ENCODE results near the gene TEX10. TPM values are rescaled to one million over a fixed set of nuclear protein-coding genes. Genes with fewer than 3 reads are reported as not detected.

Gene TEX10
- polyA plus RNA-seq, 2 of the 4 experiments (the other 2 are of a cell fraction), result 22.1 to 37.0 TPM

GRCh38 chr9:100364013-100364412 lies 11.3 kb upstream of the TEX10 start:
- FAIRE-seq, result no peak
- H3K4me2 ChIP-seq, result no peak overlapping the region
- TF ChIP-seq KDM5A (IDR thresholded peaks at IDR 0.05) (no peak), HEYL (CRISPR knock-in tag; IDR thresholded peaks at IDR 0.05) (no peak), EP300 (IDR thresholded peaks at IDR 0.05) (no peak), CBX2 (IDR thresholded peaks at IDR 0.05; ENCODE audit: borderline replicate concordance, low read depth) (no peak), JUN (IDR thresholded peaks at IDR 0.05) (no peak), ZC3H11A (IDR thresholded peaks at IDR 0.05) (no peak), MYC (IDR thresholded peaks at IDR 0.05; ENCODE audit: borderline replicate concordance, low read length) (no peak), ESRRA (IDR thresholded peaks at IDR 0.05; ENCODE audit: borderline replicate concordance, low read length) (no peak), ZNF302 (CRISPR knock-in tag; IDR thresholded peaks at IDR 0.05) (no peak), POLR2A (IDR thresholded peaks at IDR 0.05; ENCODE audit: low read length) (no peak), HOXA7 (CRISPR knock-in tag; IDR thresholded peaks at IDR 0.05) (no peak), RCOR1 (IDR thresholded peaks at IDR 0.05; ENCODE audit: low read depth, low read length) (no peak)
- TF ChIP-seq, protein P1, sequence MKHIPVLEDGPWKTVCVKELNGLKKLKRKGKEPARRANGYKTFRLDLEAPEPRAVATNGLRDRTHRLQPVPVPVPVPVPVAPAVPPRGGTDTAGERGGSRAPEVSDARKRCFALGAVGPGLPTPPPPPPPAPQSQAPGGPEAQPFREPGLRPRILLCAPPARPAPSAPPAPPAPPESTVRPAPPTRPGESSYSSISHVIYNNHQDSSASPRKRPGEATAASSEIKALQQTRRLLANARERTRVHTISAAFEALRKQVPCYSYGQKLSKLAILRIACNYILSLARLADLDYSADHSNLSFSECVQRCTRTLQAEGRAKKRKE (CRISPR knock-in tag; IDR thresholded peaks at IDR 0.05; ENCODE audit: low read depth), result no peak
- POLR2A ChIA-PET, result interaction anchor here (1.0 kb wide), 1 partner anchor 48 kb away, joined by 3 read pairs; no protein-coding TSS in a partner anchor
- no peaks in the 10 kb centered on the region for H3K9me3 ChIP-seq
- no peak for DNase-seq (ENCODE audit: low read depth in 1 of 2, low spot score in 1 of 2)
- CTCF ChIA-PET, result interaction anchor here (0.6 to 1.1 kb wide), 3 partner anchors 11 to 46 kb away, joined by 3 to 4 read pairs (median 3); partner anchors contain the start of gene TEX10
- H3K4me1 ChIP-seq, result 0 out of 3 replicates have a peak, but pooled peaks cover 3% of the 10 kb centered on the region
- H3K27ac ChIP-seq, result no peak overlapping the region
- WGBS (ENCODE audit: missing lambda C conversion rate), result 68% methylated on average over 8 of the region's 8 CpGs
- H3K4me3 ChIP-seq, result no peak overlapping the region
- no peak for ATAC-seq

DNA sequence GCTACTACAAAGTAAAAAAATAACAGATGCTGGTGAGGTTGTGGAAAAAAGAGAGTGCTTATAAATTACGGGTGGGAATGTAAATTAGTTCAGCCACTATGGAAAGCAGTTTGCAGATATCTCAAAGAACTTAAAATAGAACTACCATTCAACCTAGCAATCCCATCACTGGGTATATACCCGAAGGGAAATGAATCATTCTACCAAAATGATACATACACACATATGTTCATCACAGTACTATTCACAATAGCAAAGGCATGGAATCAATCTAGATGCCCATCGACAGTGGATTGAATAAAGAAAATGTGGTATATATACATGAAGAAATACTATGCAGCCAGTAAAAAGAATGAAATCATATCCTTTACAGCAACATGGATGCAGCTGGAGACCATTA lies 6.3 kb upstream of the TEX10 start:
- Histone ChIP-seq H3K9me3 (no peaks in the 10 kb centered on the region), H3K4me1 (no peaks in the 10 kb centered on the region), H3K4me2 (no peak overlapping the region), H3K4me3 (no peak overlapping the region), H3K27ac (no peak overlapping the region)
- 75% methylated on average over 3 of the region's 3 CpGs for WGBS (ENCODE audit: missing lambda C conversion rate)
- CTCF ChIA-PET, result no interaction called here
- FAIRE-seq (no peak), DNase-seq (ENCODE audit: low read depth in 1 of 2, low spot score in 1 of 2) (no peak), ATAC-seq (no peak)
- POLR2A ChIA-PET, result no interaction called here
- TF ChIP-seq FOSL2 (IDR thresholded peaks at IDR 0.05) (no peak), FOSL2 (CRISPR knock-in tag; IDR thresholded peaks at IDR 0.05) (no peak), ZC3H11A (IDR thresholded peaks at IDR 0.05) (no peak), NR3C1 (IDR thresholded peaks at IDR 0.05) (no peak), RFX5 (IDR thresholded peaks at IDR 0.05) (no peak), MAX (IDR thresholded peaks at IDR 0.05) (no peak), MAZ (IDR thresholded peaks at IDR 0.05; ENCODE audit: borderline replicate concordance, low read depth, low read length) (no peak), HOXA7 (CRISPR knock-in tag; IDR thresholded peaks at IDR 0.05) (no peak), ZNF302 (CRISPR knock-in tag; IDR thresholded peaks at IDR 0.05) (no peak), ELK1 (IDR thresholded peaks at IDR 0.05; ENCODE audit: low read depth, low read length) (no peak), HEYL (CRISPR knock-in tag; IDR thresholded peaks at IDR 0.05) (no peak)
- TF ChIP-seq, protein P2, sequence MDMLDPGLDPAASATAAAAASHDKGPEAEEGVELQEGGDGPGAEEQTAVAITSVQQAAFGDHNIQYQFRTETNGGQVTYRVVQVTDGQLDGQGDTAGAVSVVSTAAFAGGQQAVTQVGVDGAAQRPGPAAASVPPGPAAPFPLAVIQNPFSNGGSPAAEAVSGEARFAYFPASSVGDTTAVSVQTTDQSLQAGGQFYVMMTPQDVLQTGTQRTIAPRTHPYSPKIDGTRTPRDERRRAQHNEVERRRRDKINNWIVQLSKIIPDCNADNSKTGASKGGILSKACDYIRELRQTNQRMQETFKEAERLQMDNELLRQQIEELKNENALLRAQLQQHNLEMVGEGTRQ (IDR thresholded peaks at IDR 0.05), result no peak

DNA sequence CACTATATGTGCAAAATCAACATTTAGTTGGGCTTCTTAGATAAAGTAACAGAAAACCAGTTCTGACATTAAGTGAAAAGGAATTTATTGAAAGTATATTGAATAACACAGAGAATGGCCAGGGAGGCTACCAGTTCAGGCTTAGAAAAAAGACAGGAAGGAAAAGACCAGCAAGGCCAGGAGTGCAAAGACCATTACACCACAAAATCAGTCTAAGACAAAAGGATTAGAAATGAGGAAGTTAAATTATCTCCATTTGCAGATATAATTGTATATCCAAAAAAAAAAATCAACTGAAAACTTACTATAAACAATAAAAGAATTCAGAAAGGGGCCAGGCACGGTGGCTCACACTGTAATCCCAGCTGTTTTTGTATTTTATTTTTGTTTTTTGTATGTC lies 4.8 kb upstream of the TEX10 start:
- TF ChIP-seq SMC3 (IDR thresholded peaks at IDR 0.05), result no peak
- no peak for TF ChIP-seq ZNF302 (CRISPR knock-in tag; IDR thresholded peaks at IDR 0.05)
- no peak for TF ChIP-seq HOXB5 (CRISPR knock-in tag; IDR thresholded peaks at IDR 0.05)
- POLR2A ChIA-PET, result no interaction called here
- no peak for ATAC-seq
- WGBS (ENCODE audit: missing lambda C conversion rate), result 49% methylated on average over 1 of the region's 1 CpG
- FAIRE-seq, result no peak
- Histone ChIP-seq H3K4me3 (no peak overlapping the region), H3K27ac (no peak overlapping the region), H3K9me3 (no peaks in the 10 kb centered on the region), H3K4me2 (no peak overlapping the region), H3K4me1 (peaks cover 5% of the 10 kb centered on the region; the same call in 1 of the 3 replicates)
- DNase-seq (ENCODE audit: low read depth in 1 of 2, low spot score in 1 of 2), result no peak
- CTCF ChIA-PET, result interaction anchor here (0.6 kb wide), 1 partner anchor 14 kb away, joined by 3 read pairs; no protein-coding TSS in a partner anchor
